ENCODE data around the gene RHOT1.

- TF ChIP-seq ARNT (IDR thresholded peaks at IDR 0.05) (no peak), SP1 (IDR thresholded peaks at IDR 0.05) (no peak), HDGF (IDR thresholded peaks at IDR 0.05; ENCODE audit: borderline replicate concordance) (no peak), FOXM1 (IDR thresholded peaks at IDR 0.05; ENCODE audit: borderline replicate concordance) (no peak), SUZ12 (IDR thresholded peaks at IDR 0.05) (no peak), BHLHE40 (IDR thresholded peaks at IDR 0.05; ENCODE audit: borderline replicate concordance) (no peak), ZNF384 (IDR thresholded peaks at IDR 0.05) (no peak), FOXK2 (IDR thresholded peaks at IDR 0.05) (no peak), LEF1 (IDR thresholded peaks at IDR 0.05; ENCODE audit: borderline replicate concordance) (no peak), ELF4 (IDR thresholded peaks at IDR 0.05) (no peak), L3MBTL2 (conservative IDR thresholded peaks at IDR 0.05) (no peak)
Measured at GRCh38 chr17:32120141-32120540, 22.2 kb upstream of the RHOT1 start.
